8988T (cell line): ENCODE results near the gene DUSP16.
"Not testable (repeated sequence)": the region's sequence is repeated elsewhere in the genome, so short reads cannot be mapped to it uniquely, and the experiment has no call there.

ENCODE experiments used
- DNase-seq: peaks from one replicate; pipeline ENCODE4 v3.0.0; 2011

DUSP16 gene

DNA sequence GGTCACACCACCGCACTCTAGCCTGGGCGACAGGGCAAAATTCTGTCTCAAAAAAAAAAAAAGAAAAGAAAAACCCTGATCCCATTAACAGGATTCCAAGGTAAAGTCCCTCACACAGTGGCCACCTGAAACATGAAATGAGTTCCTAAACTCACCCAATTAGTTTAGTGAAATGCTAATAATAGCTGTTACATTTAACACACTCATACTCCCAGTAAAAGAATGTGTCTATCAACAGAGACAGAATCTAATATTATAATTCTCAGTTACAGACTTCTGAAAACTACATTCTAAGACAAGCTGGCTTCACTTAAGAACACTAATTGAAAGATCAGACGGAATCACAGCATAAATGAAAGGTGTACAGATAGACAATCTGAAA lies 44.2 kb downstream of the DUSP16 start:
- no peak for DNase-seq

DNA sequence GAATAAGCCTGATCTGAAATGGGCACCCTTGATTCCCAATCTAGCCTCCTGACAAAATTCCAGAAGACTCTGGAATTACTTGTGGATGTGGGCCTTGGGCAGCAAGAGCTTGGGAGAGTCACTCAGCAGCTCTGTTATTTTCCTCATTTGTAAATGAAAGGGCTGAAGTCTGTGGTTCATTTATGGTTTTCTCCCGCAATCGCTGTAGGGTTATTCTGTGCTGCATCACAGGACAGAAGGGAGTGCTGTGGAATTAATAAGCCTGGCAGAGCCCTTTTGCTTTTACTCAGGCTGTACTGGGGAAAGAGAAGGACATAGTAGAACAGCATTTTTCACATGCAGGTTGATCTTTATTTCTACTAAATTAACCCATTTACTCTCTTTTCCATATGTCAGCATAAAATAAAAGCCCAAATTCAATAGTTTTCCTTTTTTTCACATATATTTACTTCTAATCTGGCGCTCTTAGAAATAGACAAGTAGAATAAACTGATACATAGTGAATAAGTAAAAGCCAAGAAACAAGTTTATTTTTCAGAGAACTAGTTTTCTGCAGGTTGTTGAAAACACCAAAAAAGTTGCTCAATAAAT lies 49.2 kb downstream of the DUSP16 start:
- no peak for DNase-seq

DNA sequence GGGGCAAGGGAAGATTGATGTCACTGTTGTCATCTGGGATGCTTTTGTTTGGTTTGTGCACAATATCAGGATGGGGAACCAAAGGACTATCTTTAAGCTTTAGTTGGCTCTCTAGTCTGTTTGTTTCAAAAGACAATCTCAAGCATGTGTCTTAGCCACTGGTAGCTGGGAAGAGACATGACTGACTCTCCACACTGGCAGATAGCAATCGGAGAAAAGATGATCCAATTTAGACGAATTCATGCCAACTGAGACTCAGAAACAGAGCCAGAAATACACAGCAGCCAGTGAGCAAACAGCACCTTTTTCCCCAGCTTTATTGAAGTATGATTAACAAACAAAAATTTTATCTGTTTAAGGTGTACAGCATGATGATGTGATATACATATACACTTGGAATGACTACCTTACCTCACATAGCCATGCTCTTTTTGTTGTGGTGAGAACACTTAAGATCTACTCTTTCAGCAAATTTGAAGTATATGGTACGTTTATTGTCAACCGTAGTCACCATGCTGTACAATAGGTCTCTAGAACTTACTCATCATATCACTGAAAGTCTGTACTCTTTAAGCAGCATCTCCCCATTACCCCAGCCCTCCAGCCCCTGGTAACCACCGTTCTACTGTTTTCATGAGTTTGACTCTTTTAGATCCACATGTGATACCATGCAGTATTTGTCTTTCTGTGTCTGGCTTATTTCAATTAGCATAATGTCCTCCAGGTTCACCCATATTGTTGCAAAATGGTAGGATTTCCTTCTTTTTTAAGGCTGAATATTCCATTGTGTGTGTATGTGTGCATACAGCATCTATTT lies 50.6 kb downstream of the DUSP16 start:
- no peak for DNase-seq

- DNase-seq = no peak
These were observed 51.5 kb downstream of the DUSP16 start for GRCh38 chr12:12511021-12511783.

DNA sequence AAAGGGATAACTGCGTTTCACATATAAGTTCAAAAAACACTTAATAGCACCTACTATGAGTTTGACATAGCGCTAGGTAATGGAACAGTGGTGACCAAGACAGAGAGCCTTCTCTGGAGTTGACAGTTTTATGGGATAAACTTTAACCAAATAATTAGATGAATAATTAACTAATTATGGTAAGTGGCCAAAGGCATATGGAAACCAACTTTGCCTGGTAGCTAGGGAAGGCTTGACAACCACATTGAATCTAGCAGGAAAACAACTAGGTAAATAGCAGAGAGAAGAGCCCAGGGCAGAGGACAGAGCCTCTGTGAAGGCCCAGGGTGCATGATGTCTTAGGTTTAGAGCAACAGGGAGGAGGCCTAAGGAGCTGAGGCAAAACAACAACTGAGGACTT lies 52.1 kb downstream of the DUSP16 start:
- DNase-seq = no peak

- DNase-seq = no peak
These were observed 52.5 kb downstream of the DUSP16 start for GRCh38 chr12:12510141-12510540.

DNA sequence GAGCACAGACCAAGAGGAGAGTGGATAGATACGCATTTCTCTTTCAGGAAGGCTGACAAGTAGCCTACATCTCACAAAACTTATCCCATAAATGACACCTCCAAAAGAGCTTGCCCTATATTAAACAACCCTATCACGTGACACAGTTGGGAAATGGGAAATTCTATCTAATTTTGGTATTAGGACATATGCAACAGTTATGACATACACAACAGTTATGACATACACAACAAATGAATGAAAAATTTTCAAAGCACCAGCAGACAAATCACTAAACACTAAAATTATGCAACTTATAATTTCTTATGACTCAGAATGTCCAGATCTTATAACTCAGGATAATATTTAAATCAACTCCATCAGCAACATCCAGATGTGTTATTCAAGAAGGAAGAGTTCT lies 54.1 kb downstream of the DUSP16 start:
- no peak for DNase-seq

DNA sequence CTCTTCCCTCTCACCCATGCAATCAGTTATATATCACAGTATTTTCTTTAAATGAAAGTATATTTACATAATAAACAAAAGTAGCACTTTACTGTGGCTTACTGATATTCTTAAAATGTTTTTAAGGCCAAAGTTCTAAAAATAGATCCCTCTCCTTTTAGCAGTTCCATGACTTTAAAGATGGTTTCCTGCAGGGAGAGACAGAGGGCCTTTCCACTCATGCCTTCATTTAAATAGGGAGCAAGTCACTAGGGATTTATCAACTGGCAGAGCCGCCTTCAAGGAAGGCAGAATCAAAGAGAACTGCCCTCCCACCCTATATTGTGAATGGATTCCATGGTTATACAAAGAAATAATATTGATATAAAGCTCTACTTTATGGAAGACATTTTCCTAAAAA lies 55.5 kb downstream of the DUSP16 start:
- DNase-seq = no peak

DNA sequence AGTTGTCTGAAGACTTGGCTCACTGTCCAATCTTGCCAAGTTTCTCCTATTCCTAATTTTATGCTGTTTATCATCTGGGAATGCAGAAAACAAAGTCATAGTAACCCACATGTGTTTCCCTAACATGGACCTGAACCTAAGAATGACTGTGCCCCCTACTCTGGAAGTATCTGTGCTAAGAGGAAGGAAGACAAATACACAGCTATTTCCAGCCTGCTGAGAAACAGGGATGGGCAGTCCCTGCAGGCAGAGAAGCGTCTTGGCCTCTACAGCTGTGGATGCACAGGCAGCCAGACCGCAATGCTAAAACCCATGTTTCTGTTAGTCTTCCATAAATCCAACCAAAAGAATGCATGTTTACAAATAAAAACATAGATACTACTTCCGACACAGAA lies 56.2 kb downstream of the DUSP16 start:
- DNase-seq = no peak

DNA sequence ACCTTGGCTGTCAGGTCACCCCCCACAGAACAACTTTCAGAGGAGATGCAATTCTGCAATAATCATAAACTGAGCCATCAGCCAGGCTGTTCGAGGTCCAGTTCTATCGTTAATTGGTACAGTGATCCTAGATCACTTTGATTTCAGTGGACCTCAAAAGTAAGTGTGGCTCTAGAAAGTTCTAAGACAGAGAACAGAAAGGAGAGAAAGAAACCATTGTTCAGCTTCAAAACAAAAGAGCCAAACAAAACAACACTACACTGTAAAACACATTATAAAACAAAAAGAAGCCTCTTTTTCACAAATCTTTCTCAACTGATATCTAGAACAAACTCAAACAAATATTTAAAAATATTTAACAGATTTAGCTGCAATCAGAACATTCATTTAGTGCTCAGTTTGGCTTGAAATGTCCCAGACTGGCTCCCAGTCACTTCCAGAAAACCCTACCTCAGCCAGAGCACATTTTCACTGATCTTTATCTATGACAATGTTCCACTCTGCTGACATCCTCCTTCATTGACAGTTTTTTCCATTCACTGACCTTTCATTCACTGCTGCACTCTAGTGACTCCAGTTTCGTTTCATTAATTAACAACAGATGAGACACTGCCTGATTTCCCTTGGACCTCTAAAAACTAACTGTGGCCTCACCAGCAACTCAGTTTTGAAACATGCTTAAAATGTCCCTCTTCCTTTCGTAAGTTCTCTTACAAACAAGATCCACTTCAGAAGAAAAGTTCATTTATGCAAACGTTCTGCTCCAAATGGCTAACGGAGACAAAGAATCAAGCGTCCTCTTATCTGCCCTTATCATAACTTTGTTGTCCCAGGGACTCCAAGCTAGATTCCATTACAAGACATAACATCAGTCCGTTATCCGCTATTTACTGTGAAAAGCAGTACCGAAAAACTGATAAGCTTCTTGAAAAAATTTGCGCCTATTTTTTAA lies 56.8 kb downstream of the DUSP16 start:
- DNase-seq = no peak

DNA sequence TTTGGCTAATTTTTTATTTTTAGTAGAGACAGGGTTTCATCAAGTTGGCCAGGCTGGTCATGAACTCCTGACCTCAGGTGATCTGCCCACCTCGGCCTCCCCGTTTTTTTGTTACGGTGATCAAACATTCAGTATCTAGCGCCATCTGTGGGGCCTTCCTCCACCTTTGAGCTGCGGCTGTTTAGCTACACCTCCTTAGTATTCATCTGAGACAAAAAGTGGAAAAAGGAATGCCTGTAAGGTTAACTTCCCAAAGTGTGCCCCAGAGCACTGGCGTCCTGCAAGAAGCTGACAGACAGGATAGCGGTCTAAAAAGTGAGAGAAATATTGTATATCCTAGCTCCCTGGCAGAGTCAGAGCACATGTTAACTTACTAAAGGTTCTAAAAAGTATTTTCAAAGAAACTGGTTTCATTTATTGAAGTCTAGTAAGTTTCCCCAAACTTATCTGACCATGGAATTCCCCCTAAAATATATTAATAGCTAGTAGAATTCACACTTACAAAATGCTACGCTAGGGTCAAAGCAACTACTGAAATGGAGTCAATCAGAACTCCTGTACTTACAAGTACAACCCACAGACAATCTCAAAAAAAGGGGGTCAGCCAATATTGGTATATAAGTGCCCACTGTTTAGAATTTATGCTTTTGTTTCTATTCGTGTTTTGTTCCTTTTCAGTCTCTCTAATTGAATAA lies 59.1 kb downstream of the DUSP16 start:
- DNase-seq = no peak

- DNase-seq = no peak
These were observed 59.9 kb downstream of the DUSP16 start for GRCh38 chr12:12502815-12503151.

- DNase-seq = not testable (repeated sequence)
These were observed 60.4 kb downstream of the DUSP16 start for GRCh38 chr12:12502130-12502814.

DNA sequence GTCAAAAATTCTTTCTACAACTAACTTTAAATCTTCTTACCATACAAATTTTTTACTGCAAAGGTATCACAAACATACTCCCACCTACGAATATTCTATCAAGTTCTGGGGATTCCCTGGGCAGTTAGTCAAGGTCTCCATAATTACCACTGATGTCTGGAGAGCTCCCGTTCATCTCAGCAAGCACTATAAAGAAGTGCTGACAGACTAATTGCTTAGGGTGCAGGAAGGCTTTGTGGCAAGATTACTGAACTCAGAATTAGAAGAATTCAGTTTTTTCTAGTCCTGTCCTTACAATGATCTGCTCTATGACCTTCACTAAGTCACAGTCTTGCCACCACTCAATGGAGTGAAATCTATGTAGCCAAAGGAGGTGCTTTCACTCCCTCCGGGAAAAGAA lies 61.5 kb downstream of the DUSP16 start:
- no peak for DNase-seq

- DNase-seq = no peak
These were observed 62.6 kb downstream of the DUSP16 start for GRCh38 chr12:12499909-12500604.

DNA sequence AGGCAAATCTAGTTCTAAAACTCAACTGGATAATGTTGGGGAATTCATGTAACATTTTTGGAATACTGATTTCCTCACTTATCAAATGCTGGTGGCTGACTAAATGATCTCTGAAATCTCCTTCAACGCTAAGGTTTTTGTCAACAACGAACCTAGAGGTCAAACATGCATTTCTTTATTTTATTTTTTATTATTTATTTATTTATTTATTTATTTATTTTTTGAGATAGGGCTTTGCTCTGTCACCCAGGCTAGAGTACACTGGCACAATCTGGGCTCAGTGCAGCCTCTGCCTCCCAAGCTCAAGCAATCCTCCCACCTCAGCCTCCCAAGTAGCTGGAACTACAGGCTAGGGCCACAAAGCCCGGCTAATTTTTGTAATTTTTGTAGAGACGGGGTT lies 64.5 kb downstream of the DUSP16 start:
- DNase-seq = no peak

GRCh38 chr12:12495536-12495935 lies 67.1 kb downstream of the DUSP16 start:
- no peak for DNase-seq

GRCh38 chr12:12492547-12492946 lies 70.1 kb downstream of the DUSP16 start:
- DNase-seq = no peak

DNA sequence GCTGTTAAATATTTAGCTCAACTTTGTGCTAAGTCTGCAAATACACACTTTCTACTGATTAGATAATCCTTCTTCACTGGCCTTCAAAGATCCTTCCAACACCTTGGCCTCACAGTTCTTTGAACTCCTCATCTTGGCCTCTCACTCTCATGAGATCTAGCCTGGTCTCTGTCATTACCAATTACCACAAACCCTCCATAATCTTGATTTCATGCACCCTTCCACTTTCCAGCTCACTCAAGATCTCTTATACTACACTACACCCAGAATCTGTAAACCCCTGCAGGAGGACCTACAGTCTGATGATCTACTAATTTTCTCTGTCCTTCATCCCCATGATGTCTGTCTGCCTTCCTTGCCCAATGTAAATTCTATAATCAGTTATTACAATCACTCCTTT lies 71.1 kb downstream of the DUSP16 start:
- DNase-seq = no peak

DNA sequence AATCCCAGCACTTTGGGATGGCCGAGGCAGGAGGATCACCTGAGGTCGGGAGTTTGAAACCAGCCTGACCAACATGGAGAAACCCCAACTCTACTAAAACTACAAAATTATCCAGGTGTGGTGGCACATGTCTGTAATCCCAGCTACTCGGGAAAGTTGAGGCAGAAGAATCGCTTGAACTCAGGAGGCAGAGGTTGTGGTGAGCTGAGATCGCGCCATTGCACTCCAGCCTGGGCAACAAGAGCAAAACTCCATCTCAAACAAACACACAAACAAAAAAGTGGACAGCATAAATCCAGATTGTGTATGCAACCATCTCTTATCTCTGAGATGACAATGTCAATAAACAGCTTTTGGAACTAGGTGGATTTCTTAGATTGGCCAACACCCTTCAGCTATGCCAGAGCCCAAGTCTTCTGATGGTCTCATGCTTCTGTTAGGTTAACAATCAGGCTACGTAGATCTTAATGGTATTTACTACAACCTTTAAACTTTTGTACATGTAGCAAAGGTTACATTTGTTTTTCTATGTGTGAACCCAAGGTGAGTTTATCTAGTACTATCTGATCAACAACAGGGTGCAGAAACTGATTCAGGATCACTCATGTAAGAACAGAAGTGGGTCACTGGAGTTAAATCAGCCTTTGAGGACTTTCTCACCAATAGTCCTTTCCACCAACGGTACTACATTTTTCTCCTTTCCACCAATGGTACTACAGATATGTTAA lies 73.7 kb downstream of the DUSP16 start:
- DNase-seq = no peak
